ENCODE data around the gene GPER1.

DNA sequence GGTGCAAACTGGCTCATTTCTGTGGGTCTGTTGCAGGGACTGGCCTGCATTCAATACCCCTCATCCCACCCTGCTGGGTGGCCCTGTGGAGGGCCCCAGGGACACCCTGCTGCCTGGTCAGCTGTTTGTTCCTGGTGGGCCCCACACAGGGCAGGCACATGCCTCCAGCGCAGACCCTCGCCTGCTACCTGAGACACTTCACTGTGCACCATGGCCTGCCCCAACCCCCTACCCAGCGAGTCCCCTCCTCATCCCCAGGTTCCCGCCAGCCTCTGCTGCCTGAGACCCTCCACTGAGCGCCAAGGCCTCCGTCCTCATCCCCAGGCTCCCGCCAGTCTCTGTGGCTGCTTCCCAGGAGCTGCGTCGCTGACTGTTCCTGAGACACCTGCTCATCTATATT is 26.7 kb upstream of the GPER1 start:
- TF ChIP-seq, protein P1, sequence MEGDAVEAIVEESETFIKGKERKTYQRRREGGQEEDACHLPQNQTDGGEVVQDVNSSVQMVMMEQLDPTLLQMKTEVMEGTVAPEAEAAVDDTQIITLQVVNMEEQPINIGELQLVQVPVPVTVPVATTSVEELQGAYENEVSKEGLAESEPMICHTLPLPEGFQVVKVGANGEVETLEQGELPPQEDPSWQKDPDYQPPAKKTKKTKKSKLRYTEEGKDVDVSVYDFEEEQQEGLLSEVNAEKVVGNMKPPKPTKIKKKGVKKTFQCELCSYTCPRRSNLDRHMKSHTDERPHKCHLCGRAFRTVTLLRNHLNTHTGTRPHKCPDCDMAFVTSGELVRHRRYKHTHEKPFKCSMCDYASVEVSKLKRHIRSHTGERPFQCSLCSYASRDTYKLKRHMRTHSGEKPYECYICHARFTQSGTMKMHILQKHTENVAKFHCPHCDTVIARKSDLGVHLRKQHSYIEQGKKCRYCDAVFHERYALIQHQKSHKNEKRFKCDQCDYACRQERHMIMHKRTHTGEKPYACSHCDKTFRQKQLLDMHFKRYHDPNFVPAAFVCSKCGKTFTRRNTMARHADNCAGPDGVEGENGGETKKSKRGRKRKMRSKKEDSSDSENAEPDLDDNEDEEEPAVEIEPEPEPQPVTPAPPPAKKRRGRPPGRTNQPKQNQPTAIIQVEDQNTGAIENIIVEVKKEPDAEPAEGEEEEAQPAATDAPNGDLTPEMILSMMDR (IDR thresholded peaks at IDR 0.05): no peak
- TF ChIP-seq POLR2A (IDR thresholded peaks at IDR 0.05): no peak
